Karpas-422 (cell line): ENCODE measurements around the gene DNAJC28. TPM values are rescaled to one million over a fixed set of nuclear protein-coding genes. Genes with fewer than 3 reads are reported as not detected.

Experiments used
- DNase-seq: peaks from one replicate; pipeline ENCODE4 v3.0.0-alpha.2; 2015
- H2AFZ ChIP-seq: fragments of 200-600 bp; sonication (generic); 2 replicates; pipeline ENCODE4 v1.6.1; 2014; ENCODE audit warnings: antibody characterized with exemption, low read length, mixed read lengths
- H3K27ac ChIP-seq: fragments of 200-600 bp; sonication (generic); 2 replicates; pipeline ENCODE4 v1.5.1; 2014; ENCODE audit warnings: mild to moderate bottlenecking, low read length, moderate library complexity
- H3K27me3 ChIP-seq: fragments of 200-600 bp; sonication (generic); 2 replicates; pipeline ENCODE4 v1.6.1; 2014; ENCODE audit warnings: low read length, mixed read lengths
- H3K36me3 ChIP-seq: fragments of 200-600 bp; sonication (generic); 2 replicates; pipeline ENCODE4 v1.6.1; 2014; ENCODE audit warnings: low read length, mixed read lengths; ENCODE audit not compliant: insufficient read depth
- H3K4me1 ChIP-seq: fragments of 200-600 bp; sonication (generic); 2 replicates; pipeline ENCODE4 v1.6.1; 2014; ENCODE audit warnings: mild to moderate bottlenecking, low read length, mixed read lengths
- H3K4me2 ChIP-seq: fragments of 200-600 bp; sonication (generic); 2 replicates; pipeline ENCODE4 v1.6.1; 2014; ENCODE audit warnings: low read length, low read depth, mild to moderate bottlenecking; ENCODE audit not compliant: poor library complexity, severe bottlenecking
- H3K4me3 ChIP-seq: fragments of 200-600 bp; sonication (generic); 2 replicates; pipeline ENCODE4 v1.5.1; 2014; ENCODE audit warnings: mild to moderate bottlenecking, antibody characterized with exemption, low read length, mixed read lengths
- H3K79me2 ChIP-seq: fragments of 200-600 bp; sonication (generic); 2 replicates; pipeline ENCODE4 v1.6.1; 2014; ENCODE audit warnings: mild to moderate bottlenecking, low read length, mixed read lengths
- H3K9ac ChIP-seq: fragments of 200-600 bp; sonication (generic); 2 replicates; pipeline ENCODE4 v1.6.0; 2014; ENCODE audit warnings: low read length
- H3K9me2 ChIP-seq: fragments of 200-600 bp; sonication (generic), shearing (Covaris generic); replicated peaks from 2 replicates; pipeline ENCODE4 v1.6.0; 2014; ENCODE audit warnings: mild to moderate bottlenecking, low read length, moderate library complexity; ENCODE audit not compliant: insufficient read depth
- H3K9me3 ChIP-seq: fragments of 300-700, 200-600 bp; sonication (generic); 2 replicates; pipeline ENCODE4 v1.6.1; 2014; ENCODE audit warnings: low read length, mixed read lengths
- H4K20me1 ChIP-seq: fragments of 200-600 bp; sonication (generic); 2 replicates; pipeline ENCODE4 v1.6.1; 2014; ENCODE audit warnings: mild to moderate bottlenecking, antibody characterized with exemption, low read length, low read depth; ENCODE audit not compliant: insufficient read depth
- total RNA-seq: library from RNA; depleted of rRNA; stranded (reverse); fragments of >200 nt; shearing (Covaris generic); gene quantifications from 2 replicates; pipeline ENCODE4 v1.2.3, GENCODE V29; 2014; ENCODE audit warnings: low replicate concordance

Gene DNAJC28
- total RNA-seq, 1 experiment from 2014 or later: 0.22 TPM

GRCh38 chr21:33493756-33494155 is 2.2 kb upstream of the DNAJC28 start:
- no peaks in the 10 kb centered on the region for H3K9me2 ChIP-seq
- no peaks in the 10 kb centered on the region for H4K20me1 ChIP-seq
- H3K4me2 ChIP-seq: no peak overlapping the region
- no peak overlapping the region for H3K4me3 ChIP-seq
- no peak overlapping the region for H3K9ac ChIP-seq
- peaks cover 11% of the 10 kb centered on the region for H3K4me1 ChIP-seq
- no peak overlapping the region for H2AFZ ChIP-seq
- H3K9me3 ChIP-seq: no peaks in the 10 kb centered on the region
- no peak overlapping the region for H3K27ac ChIP-seq
- no peaks in the 10 kb centered on the region for H3K36me3 ChIP-seq
- no peaks in the 10 kb centered on the region for H3K27me3 ChIP-seq
- H3K79me2 ChIP-seq: no peaks in the 10 kb centered on the region
- DNase-seq: no peak

DNA sequence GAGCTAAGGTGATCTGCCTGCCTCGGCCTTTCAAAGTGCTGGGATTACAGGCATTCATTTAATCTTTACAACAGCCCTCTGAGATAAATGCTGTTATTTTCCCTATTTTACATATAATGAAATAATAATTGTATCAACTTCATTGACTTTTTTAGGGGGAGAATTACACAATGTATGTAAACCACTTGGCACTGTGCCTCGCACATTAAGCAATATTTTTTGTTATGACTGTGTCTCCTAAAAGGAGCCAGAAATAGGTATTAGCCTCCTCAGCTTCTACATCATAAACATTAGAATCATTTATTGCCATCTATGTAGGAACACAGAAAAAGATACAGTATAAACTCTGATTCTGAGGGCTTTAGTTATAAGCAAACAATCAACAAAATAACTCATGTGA is 1.1 kb upstream of the DNAJC28 start:
- peaks cover 11% of the 10 kb centered on the region for H3K4me1 ChIP-seq
- no peak overlapping the region for H3K4me3 ChIP-seq
- no peaks in the 10 kb centered on the region for H3K79me2 ChIP-seq
- H3K36me3 ChIP-seq: no peaks in the 10 kb centered on the region
- H3K9me2 ChIP-seq: no peaks in the 10 kb centered on the region
- no peak overlapping the region for H3K4me2 ChIP-seq
- H2AFZ ChIP-seq: no peak overlapping the region
- H3K9ac ChIP-seq: no peak overlapping the region
- H4K20me1 ChIP-seq: no peaks in the 10 kb centered on the region
- H3K9me3 ChIP-seq: no peaks in the 10 kb centered on the region
- no peaks in the 10 kb centered on the region for H3K27me3 ChIP-seq
- no peak for DNase-seq
- H3K27ac ChIP-seq: no peak overlapping the region

GRCh38 chr21:33490991-33491372 is 534 bp downstream of the DNAJC28 start:
- Histone ChIP-seq H3K4me1 (peaks cover 11% of the 10 kb centered on the region), H3K27ac (no peak overlapping the region), H3K9me2 (no peaks in the 10 kb centered on the region), H3K4me3 (peak overlapping the region; percentile 80), H3K9me3 (no peaks in the 10 kb centered on the region), H4K20me1 (no peaks in the 10 kb centered on the region), H2AFZ (peak overlapping the region; percentile 71), H3K36me3 (no peaks in the 10 kb centered on the region), H3K27me3 (no peaks in the 10 kb centered on the region), H3K79me2 (no peaks in the 10 kb centered on the region), H3K4me2 (peak overlapping the region; percentile 87), H3K9ac (peak overlapping the region; percentile 71)
- no peak for DNase-seq

DNA sequence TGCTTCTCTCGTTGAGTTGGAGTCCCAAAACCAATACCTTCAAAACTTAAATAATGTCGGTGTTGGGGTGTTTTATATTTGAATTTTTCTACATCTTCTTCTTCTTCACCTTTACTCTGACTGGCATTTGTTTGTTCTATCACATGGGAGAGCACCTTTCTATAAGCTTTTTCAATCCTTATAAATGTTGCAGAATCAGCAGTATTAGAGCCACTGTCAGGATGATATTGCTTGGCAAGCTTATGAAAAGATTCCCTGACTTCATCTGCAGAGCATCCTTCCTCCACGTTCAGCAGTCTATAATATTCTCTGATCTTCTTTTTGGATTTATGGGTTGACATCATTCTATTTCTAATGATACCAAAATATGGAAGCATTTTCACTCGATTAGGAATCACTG is 2.6 kb downstream of the DNAJC28 start:
- H3K9me3 ChIP-seq: no peaks in the 10 kb centered on the region
- no peaks in the 10 kb centered on the region for H3K9me2 ChIP-seq
- H3K4me2 ChIP-seq: no peak overlapping the region
- no peak for DNase-seq
- H2AFZ ChIP-seq: no peak overlapping the region
- no peaks in the 10 kb centered on the region for H4K20me1 ChIP-seq
- H3K4me3 ChIP-seq: no peak overlapping the region
- H3K36me3 ChIP-seq: no peaks in the 10 kb centered on the region
- H3K27ac ChIP-seq: no peak overlapping the region
- H3K27me3 ChIP-seq: no peaks in the 10 kb centered on the region
- no peak overlapping the region for H3K9ac ChIP-seq
- peaks cover 11% of the 10 kb centered on the region for H3K4me1 ChIP-seq
- H3K79me2 ChIP-seq: no peaks in the 10 kb centered on the region

- H3K4me3 ChIP-seq: no peak overlapping the region
- H3K4me2 ChIP-seq: no peak overlapping the region
- peaks cover 11% of the 10 kb centered on the region for H3K4me1 ChIP-seq
- H3K9me2 ChIP-seq: no peaks in the 10 kb centered on the region
- no peaks in the 10 kb centered on the region for H4K20me1 ChIP-seq
- no peaks in the 10 kb centered on the region for H3K36me3 ChIP-seq
- no peak overlapping the region for H3K9ac ChIP-seq
- DNase-seq: no peak
- H3K9me3 ChIP-seq: no peaks in the 10 kb centered on the region
- no peaks in the 10 kb centered on the region for H3K79me2 ChIP-seq
- no peak overlapping the region for H3K27ac ChIP-seq
- no peak overlapping the region for H2AFZ ChIP-seq
- H3K27me3 ChIP-seq: no peaks in the 10 kb centered on the region
These were observed 3.5 kb downstream of the DNAJC28 start for GRCh38 chr21:33487996-33488395.

- Histone ChIP-seq H3K4me3 (no peak overlapping the region), H3K4me1 (peaks cover 13% of the 10 kb centered on the region), H3K9me3 (no peaks in the 10 kb centered on the region), H3K27me3 (no peaks in the 10 kb centered on the region), H2AFZ (no peak overlapping the region), H3K36me3 (no peaks in the 10 kb centered on the region), H4K20me1 (no peaks in the 10 kb centered on the region), H3K79me2 (peaks cover 25% of the 10 kb centered on the region), H3K9ac (no peak overlapping the region), H3K4me2 (peak overlapping the region; percentile 88), H3K9me2 (no peaks in the 10 kb centered on the region), H3K27ac (no peak overlapping the region)
- DNase-seq: no peak
These were observed 10.1 kb downstream of the DNAJC28 start for GRCh38 chr21:33481314-33481943.

DNA sequence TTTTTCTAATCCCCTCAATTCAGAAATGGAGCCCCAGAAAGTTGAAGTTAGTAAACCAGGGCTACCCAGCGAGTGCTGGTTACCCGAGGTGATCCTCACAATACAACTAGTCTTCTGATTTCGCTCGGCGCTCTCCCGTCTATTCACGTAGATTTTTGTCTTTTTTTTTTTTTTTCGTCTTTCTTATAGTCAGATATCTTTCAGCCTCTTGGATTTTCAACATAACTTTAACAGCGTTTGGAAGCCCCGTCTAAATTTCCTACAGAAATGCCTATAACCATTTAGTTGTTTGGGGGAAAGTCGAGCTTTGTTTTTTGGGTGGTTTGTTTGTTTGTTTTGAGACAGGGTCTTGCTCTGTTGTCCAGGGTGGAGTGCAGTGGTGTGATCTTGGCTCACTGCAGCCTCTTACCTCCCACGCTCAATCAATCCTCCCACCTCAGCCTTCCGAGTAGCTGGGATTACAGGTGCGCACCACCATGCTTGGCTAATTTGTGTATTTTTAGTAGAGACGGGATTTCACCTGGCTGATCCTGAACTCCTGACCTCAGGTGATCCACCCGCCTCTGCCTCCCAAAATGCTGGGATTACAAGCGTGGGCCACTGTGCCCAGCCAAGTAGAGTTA is 10.9 kb downstream of the DNAJC28 start:
- H3K36me3 ChIP-seq: no peaks in the 10 kb centered on the region
- peaks cover 13% of the 10 kb centered on the region for H3K4me1 ChIP-seq
- H3K27ac ChIP-seq: no peak overlapping the region
- H3K4me3 ChIP-seq: peak overlapping the region; percentile 95
- H3K79me2 ChIP-seq: peaks cover 33% of the 10 kb centered on the region
- no peaks in the 10 kb centered on the region for H4K20me1 ChIP-seq
- DNase-seq: no peak
- H3K9me2 ChIP-seq: no peaks in the 10 kb centered on the region
- H2AFZ ChIP-seq: peak overlapping the region; percentile 92
- H3K9ac ChIP-seq: peak overlapping the region; percentile 88
- H3K27me3 ChIP-seq: no peaks in the 10 kb centered on the region
- H3K4me2 ChIP-seq: peak overlapping the region; percentile 88
- no peaks in the 10 kb centered on the region for H3K9me3 ChIP-seq

- H3K4me3 ChIP-seq: peak within 1 kb of the TSS; percentile 99
- H3K79me2 ChIP-seq: peaks cover 39% of the 10 kb centered on the region
- peak within 1 kb of the TSS; percentile 88 for H3K4me2 ChIP-seq
- H3K9ac ChIP-seq: peak within 1 kb of the TSS; percentile 89
- no peaks in the 10 kb centered on the region for H3K9me3 ChIP-seq
- peak; percentile 98 for DNase-seq
- no peaks in the 10 kb centered on the region for H3K36me3 ChIP-seq
- H3K27ac ChIP-seq: peak within 1 kb of the TSS; percentile 76
- H3K4me1 ChIP-seq: peaks cover 13% of the 10 kb centered on the region
- H4K20me1 ChIP-seq: no peaks in the 10 kb centered on the region
- no peaks in the 10 kb centered on the region for H3K27me3 ChIP-seq
- H3K9me2 ChIP-seq: no peaks in the 10 kb centered on the region
- H2AFZ ChIP-seq: peak within 1 kb of the TSS; percentile 92
These were observed 11.6 kb downstream of the DNAJC28 start, which contains the start of gene TMEM50B for GRCh38 chr21:33479679-33480480. TSS of gene TMEM50B (minus strand) at chr21:33479974. CDS start at chr21:33468885, 11,089 bp downstream.
